ENCODE measurements around the gene UBR3. TPM values are rescaled to one million over a fixed set of nuclear protein-coding genes. Genes with fewer than 3 reads are reported as not detected.

Gene UBR3
- total RNA-seq, 1 donor = 11.3 TPM

Small RNAs within 50 kb of the gene (small RNA-seq; reads per million reads assigned to genes)
- not detected for gene RNU6-1006P

Other genes with a start within 250 kb of the UBR3 start
- 8.3 TPM for gene PPIG, start 243.1 kb upstream of the UBR3 start, total RNA-seq
- not detected for gene CFAP210, start 133.0 kb upstream of the UBR3 start, total RNA-seq
- 3.2 TPM for gene PHOSPHO2, start 133.0 kb upstream of the UBR3 start, total RNA-seq
- 9.4 TPM for gene KLHL23, start 93.6 kb upstream of the UBR3 start, total RNA-seq
- 23.2 TPM for gene SSB, start 28.6 kb upstream of the UBR3 start, total RNA-seq
- gene METTL5, start 2.5 kb upstream of the UBR3 start, total RNA-seq = 14.8 TPM

Measured in hematopoietic multipotent progenitor cell (in vitro differentiated cells).